CMK (cell line): ENCODE data around the gene POC1A.

Experiments used
- DNase-seq: peaks from one replicate; pipeline ENCODE4 v3.0.0-alpha.2; 2010; ENCODE audit warnings: low read depth

Gene POC1A

DNA sequence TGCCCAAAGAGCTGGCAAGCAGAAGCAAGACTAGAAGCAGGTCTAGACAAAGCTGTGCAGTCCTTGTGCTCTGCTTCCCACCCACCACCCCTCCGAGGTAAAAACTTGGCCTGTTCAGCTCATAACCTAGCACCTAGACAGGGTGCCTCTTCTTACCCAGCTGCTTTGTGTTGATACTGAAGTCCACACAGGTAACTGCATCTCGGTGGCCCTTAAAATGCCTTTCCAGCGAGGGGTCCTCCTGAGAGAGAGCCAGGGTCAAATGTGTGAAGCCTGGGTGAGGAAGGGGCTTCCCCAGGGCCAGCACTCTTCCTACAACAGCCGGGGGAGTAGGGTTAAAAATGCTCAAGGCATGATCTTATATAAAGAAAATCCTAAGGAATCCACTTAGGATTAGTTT is 3.4 kb downstream of the POC1A start:
- no peak for DNase-seq

GRCh38 chr3:52150357-52150756 is 3.9 kb downstream of the POC1A start:
- DNase-seq = no peak

DNA sequence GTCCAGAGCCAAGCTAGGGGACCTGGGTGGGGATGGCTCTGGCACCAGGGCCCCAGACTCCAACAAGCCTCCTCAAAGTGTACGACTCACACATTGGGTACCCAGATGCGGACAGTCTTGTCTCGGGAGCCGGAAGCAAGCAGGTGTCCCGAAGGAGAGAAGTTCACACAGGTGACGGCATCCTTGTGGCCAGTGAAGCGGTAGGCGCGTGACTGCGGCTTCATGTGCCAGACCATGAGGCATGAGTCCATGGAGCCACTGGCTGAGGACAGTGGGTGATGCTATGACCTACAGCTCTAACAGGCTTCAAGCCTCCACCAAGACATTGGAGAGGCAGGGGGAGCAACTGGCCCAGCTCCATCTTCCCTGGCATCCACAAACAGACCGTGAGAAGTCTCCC is 4.5 kb downstream of the POC1A start:
- DNase-seq = no peak

DNA sequence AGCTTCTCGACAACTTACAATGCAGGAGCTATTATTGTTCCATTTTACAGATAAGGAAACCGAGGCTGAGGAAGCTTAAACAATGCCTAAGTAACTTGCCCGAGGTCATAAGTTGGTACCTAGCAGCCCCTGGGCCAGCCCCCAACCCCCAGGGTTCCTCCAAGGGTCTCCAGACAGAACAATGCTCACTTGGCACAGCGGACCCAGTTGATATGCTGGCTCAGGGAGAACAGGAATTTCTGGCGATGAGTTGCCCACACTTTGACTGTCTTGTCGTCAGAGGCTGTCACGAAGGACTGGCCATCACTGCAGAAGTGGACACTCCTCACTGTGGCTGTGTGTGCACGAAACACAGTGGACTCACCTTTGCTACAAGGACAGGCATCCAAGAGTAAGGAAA is 5.2 kb downstream of the POC1A start:
- no peak for DNase-seq

- no peak for DNase-seq
These were observed 6.4 kb downstream of the POC1A start for GRCh38 chr3:52147804-52148203.

DNA sequence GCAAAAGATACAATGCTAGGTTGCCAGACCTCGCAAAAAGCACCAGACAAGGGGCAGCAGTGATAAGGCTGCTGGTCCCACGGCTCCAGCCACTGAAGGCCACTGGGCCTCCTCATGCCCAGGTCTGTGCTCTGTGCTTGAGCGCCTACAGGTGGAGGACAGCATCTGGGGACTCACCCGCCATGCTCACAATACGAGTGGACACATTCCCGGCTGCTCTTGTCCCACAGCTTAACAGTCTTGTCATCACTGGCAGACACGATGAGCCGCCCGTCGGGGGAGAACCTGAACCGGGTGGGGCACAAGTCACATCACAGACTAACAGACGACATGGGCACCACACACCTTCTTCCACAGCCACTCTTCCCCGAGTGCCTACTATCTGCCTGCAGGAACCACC is 7.4 kb downstream of the POC1A start:
- no peak for DNase-seq

DNA sequence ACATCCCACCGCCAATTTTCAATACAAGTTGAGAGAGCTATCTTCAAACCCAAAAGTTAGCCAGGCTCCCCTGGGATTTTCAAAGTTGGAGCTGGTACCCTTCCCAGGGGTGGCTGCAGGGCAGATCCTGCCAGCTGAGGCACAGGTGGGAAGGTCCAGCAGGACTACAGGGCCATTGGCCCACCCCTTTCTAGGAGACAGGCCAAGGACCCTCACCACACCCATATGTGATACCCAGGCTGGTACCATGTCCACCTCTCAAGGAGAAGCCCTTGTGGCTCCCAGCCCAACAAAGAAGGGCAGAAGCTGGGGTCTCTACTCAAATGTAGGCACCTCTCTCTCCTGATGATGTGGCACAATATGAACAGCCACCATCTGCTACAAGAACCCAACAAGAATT is 8.0 kb downstream of the POC1A start:
- no peak for DNase-seq

- no peak for DNase-seq
These were observed 8.5 kb downstream of the POC1A start for GRCh38 chr3:52145736-52146110.

GRCh38 chr3:52144796-52145735 is 9.2 kb downstream of the POC1A start:
- no peak for DNase-seq

DNA sequence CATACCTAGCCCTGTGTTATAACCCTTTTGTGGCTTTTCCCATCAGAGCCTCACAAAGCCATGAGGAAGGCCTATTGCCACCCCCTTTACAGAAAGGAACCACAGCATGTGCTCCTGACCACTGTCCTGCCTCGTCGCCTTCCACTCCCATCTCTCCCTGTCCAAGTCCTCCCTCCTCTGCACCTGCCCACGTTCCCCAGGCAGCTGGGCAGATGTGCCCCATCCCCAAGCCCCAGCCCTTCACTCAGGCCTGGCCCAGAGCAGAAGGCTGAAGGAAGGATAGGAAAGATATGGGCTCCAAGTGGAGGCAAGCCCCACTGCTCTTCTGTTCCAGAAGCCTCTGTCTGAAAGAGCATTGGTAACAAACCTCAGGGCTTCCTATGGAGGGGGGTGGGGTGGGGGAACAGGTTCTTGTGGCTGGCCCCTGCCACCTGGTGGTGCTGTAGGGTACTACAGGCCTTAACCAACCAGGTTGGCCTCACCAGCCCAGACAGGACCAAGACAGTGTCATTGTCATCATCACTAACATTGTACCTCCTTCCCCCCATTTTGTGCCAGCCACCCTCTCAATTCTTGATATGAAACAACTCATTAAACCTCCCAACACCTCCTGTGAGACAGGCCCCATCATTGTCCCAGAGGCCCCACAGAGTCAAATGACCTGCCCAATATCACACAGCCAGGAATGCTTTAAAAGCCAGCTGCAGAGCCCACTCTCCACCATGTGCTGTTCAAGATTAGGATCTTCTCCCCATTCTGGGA is 10.0 kb downstream of the POC1A start:
- peak; percentile 77 for DNase-seq

DNA sequence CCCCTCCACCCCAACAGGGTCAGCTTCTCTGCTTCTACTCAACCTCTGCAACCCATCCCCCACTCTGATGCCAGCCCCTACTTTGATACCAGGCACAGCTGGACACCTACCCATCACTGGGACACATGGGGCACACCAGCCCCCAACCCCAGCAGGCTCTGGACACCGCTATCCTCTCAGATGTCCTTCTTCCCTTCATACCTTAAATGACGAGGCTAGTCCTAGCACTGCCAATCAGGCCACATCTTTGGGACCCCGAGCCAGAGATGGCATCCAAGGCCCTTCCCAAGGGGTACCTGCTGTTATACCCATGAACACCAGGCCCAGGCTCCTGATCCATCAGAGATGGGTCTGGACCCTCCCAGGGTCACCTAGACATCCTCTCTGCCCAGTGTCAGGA is 10.6 kb downstream of the POC1A start:
- DNase-seq = no peak

DNA sequence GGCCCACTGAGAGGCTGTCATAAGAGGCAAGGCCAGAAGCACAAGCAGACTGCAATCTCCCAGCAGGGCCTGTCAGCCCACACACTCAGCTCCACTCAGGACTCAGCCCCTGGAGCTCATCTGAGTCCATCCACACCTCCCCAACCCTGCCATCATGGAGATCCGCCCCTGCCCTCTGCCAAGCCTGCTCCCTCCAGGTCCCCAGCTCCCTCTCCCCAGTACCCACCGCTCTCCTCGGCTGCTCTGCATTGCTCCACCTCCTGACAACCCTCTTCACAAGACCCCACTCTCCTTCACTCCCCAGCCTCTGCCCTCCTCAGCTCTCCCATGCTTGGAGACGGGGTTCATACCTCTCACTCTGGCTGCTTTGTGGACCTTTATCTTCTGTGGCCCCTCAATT is 11.1 kb downstream of the POC1A start:
- no peak for DNase-seq

DNA sequence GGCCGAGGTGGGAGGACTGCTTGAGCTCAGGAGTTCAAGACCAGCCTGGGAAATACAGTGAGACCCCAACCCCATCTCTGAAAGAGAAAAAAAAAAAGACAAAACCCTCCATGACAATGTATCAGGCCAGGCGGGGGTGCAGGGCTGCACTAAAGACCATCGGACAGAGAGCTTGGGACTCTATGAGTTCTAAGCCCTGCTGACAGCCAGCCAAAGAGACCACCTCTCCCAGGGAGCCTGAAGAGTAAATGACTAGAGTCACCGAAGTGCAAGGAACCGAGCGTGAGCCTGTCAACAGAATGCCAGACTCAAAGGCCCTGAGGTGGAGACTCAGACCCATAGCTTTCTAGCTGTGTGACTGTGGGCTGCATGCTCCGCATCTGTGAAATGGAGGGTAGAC is 12.5 kb downstream of the POC1A start:
- no peak for DNase-seq

- DNase-seq = no peak
These were observed 13.5 kb downstream of the POC1A start for GRCh38 chr3:52140769-52141168.

GRCh38 chr3:52140000-52140399 is 14.2 kb downstream of the POC1A start:
- no peak for DNase-seq

DNA sequence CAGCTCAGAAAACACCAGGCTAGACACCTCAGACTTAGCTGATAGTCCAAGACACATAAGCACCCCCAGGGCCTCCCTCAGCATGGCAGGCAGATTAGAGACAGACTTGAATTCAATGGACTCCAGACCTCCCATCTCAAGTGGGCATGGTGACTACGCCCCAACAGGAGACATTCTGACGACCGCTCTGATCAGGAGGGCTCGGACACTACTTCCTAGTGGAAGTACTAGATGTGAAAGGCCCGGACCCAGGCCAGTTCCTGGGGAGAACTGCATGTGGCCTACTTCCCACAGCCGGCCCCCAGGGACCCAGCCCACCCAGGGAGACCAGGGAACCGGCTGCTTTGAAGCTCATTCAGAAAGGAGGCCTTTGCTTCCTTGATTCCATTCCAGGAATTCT is 16.9 kb downstream of the POC1A start:
- DNase-seq = no peak

GRCh38 chr3:52136513-52136912 is 17.7 kb downstream of the POC1A start:
- no peak for DNase-seq

- DNase-seq = no peak
These were observed 18.9 kb downstream of the POC1A start for GRCh38 chr3:52135332-52135731.

GRCh38 chr3:52134761-52135160 is 19.5 kb downstream of the POC1A start:
- DNase-seq = peak; percentile 49

DNA sequence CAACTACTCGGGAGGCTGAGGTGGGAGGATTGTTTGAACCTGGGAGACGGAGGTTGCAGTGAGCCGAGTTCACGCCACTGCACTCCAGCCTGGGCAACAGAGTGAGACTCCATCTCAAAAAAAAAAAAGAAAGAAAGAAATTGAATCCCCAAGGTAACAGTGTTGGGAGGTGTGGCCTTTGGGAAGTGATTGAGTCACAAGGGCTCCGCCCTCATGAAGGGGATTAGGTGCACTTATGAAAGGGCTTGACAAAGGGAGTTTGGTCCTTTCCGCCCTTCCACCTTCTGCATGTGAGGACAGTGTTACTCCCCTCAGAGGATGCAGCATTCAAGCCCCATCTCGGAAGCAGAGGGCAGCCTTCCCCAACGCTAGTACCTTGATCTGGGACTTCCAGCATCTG is 21.3 kb downstream of the POC1A start:
- DNase-seq = no peak

- DNase-seq = no peak
These were observed 22.2 kb downstream of the POC1A start for GRCh38 chr3:52132041-52132440.

GRCh38 chr3:52130966-52131622 is 23.1 kb downstream of the POC1A start:
- DNase-seq = no peak

DNA sequence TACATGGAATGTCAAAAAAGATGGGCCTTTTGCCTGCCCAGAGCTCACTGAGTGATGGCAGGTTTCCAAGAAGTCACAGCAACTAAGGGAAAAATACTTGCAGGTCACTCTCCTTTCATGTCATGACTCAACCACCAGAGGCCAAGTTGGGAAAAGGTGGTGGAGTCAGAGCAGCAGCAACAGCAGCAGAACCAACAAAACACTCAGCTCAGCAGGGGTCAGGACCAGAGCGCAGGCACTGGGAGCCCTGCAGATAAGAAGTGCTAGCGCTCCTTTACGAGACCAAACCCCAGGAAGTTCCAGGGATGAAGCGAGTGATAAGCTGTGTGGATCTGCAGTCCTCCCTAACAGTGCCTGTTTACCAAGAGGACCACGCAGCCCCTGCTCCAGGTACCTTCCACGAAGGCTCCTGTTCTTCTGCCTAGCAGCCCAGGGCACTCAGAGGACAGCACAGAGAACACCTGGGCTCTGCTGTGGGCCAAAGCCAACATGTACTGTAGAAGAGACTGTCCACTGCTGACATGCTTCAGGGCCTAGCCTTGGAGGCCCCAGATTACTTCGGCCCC is 26.0 kb downstream of the POC1A start:
- DNase-seq = peak; percentile 78
